Hepatocyte (in vitro differentiated cells): ENCODE measurements around the gene FSD1. TPM values are rescaled to one million over a fixed set of nuclear protein-coding genes. Genes with fewer than 3 reads are reported as not detected.
A peak's percentile ranks its signal among the peaks of the same experiment; 100 is the strongest.

Source experiments
- DNase-seq: peaks from one replicate; pipeline ENCODE4 v3.0.0-alpha.2; 2016; ENCODE audit warnings: low spot score
- H2AFZ ChIP-seq: fragments of 200-600 bp; sonication (generic); 2 replicates; pipeline ENCODE4 v1.6.0; 2016; ENCODE audit warnings: antibody characterized with exemption, mild to moderate bottlenecking
- H3K27ac ChIP-seq: fragments of 200-600 bp; sonication (generic); 2 replicates; pipeline ENCODE4 v1.5.1; 2016; ENCODE audit warnings: mild to moderate bottlenecking
- H3K27me3 ChIP-seq: fragments of 200-600 bp; sonication (generic); 2 replicates; pipeline ENCODE4 v1.6.1; 2016
- H3K36me3 ChIP-seq: fragments of 200-600 bp; sonication (generic); replicated peaks from 2 replicates; pipeline ENCODE4 v1.5.1; 2016; ENCODE audit warnings: low read depth; ENCODE audit not compliant: insufficient read depth
- H3K4me1 ChIP-seq: fragments of 200-600 bp; sonication (generic); 2 replicates; pipeline ENCODE4 v1.5.1; 2016; ENCODE audit warnings: mild to moderate bottlenecking, moderate library complexity; ENCODE audit not compliant: insufficient read depth
- H3K4me2 ChIP-seq: fragments of 200-600 bp; sonication (generic); 2 replicates; pipeline ENCODE4 v1.6.0; 2016
- H3K4me3 ChIP-seq: fragments of 200-600 bp; sonication (generic); 2 replicates; pipeline ENCODE4 v1.5.1; 2016; ENCODE audit warnings: mild to moderate bottlenecking
- H3K79me2 ChIP-seq: fragments of 200-600 bp; sonication (generic); 2 replicates; pipeline ENCODE4 v1.6.0; 2017; ENCODE audit warnings: mild to moderate bottlenecking
- H3K9me2 ChIP-seq: fragments of 200-600 bp; sonication (generic); replicated peaks from 2 replicates; pipeline ENCODE4 v1.6.0; 2017; ENCODE audit warnings: mild to moderate bottlenecking; ENCODE audit not compliant: insufficient read depth
- H3K9me3 ChIP-seq: fragments of 200-600 bp; sonication (generic); 2 replicates; pipeline ENCODE4 v1.5.1; 2016; ENCODE audit warnings: low read depth, mild to moderate bottlenecking
- H4K20me1 ChIP-seq: fragments of 200-600 bp; sonication (generic); 2 replicates; pipeline ENCODE4 v1.6.0; 2016; ENCODE audit warnings: mild to moderate bottlenecking; ENCODE audit not compliant: insufficient read depth, poor library complexity, severe bottlenecking
- EZH2 ChIP-seq: fragments of 200-600 bp; sonication (generic); IDR thresholded peaks from 2 replicates; pipeline ENCODE4 v1.6.1; 2016; ENCODE audit warnings: antibody characterized with exemption, mild to moderate bottlenecking, borderline replicate concordance
- EZH2phosphoT487 ChIP-seq: fragments of 200-600 bp; sonication (generic); IDR thresholded peaks from one replicate; pipeline ENCODE4 v1.6.1; 2018; ENCODE audit warnings: antibody characterized with exemption, mild to moderate bottlenecking, low read depth, moderate library complexity; ENCODE audit not compliant: unreplicated experiment, severe bottlenecking
- WGBS: methylation state at CpG from one replicate; pipeline ENCODE4 v1.1.6; 2016; ENCODE audit warnings: low lambda C conversion rate; ENCODE audit errors: missing lambda C conversion rate; 5-methylcytosine and 5-hydroxymethylcytosine counted together
- polyA plus RNA-seq: library from polyadenylated mRNA; unstranded; fragments of >200 nt; fragmentation: Nextera tagmentation; extraction: Ambion mirVana; gene quantifications from 2 replicates; pipeline ENCODE4 v1.2.1, GENCODE V29; 2016
- total RNA-seq: library from RNA; depleted of rRNA; stranded (reverse); fragments of >200 nt; gene quantifications from 2 replicates; pipeline ENCODE4 v1.2.3, GENCODE V29; 2014
- TF ChIP-seq, protein P1 (sequence below): fragments of 200-600 bp; sonication (generic); IDR thresholded peaks from 2 replicates; pipeline ENCODE4 v1.5.1; 2016; ENCODE audit warnings: antibody characterized with exemption, mild to moderate bottlenecking; ENCODE audit not compliant: poor library complexity

Gene FSD1
- total and polyA plus RNA-seq, 2 experiments from 2014 or later: 2.8 to 6.3 TPM

- WGBS: 19% methylated on average over 31 of the region's 101 CpGs
- Histone ChIP-seq H3K4me1 (peaks cover 24% of the 10 kb centered on the region), H3K9me2 (no peaks in the 10 kb centered on the region), H3K79me2 (peaks cover 7% of the 10 kb centered on the region), H3K4me3 (peak within 1 kb of the TSS; percentile 43), H3K27ac (peak within 1 kb of the TSS; percentile 93), H2AFZ (peak within 1 kb of the TSS; percentile 71), H3K27me3 (no peaks in the 10 kb centered on the region), H3K9me3 (no peaks in the 10 kb centered on the region), H4K20me1 (no peaks in the 10 kb centered on the region), H3K4me2 (peak within 1 kb of the TSS; percentile 83), H3K36me3 (no peaks in the 10 kb centered on the region)
- TF ChIP-seq EZH2phosphoT487: no peak
- TF ChIP-seq, protein P1, sequence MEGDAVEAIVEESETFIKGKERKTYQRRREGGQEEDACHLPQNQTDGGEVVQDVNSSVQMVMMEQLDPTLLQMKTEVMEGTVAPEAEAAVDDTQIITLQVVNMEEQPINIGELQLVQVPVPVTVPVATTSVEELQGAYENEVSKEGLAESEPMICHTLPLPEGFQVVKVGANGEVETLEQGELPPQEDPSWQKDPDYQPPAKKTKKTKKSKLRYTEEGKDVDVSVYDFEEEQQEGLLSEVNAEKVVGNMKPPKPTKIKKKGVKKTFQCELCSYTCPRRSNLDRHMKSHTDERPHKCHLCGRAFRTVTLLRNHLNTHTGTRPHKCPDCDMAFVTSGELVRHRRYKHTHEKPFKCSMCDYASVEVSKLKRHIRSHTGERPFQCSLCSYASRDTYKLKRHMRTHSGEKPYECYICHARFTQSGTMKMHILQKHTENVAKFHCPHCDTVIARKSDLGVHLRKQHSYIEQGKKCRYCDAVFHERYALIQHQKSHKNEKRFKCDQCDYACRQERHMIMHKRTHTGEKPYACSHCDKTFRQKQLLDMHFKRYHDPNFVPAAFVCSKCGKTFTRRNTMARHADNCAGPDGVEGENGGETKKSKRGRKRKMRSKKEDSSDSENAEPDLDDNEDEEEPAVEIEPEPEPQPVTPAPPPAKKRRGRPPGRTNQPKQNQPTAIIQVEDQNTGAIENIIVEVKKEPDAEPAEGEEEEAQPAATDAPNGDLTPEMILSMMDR: peak; percentile 6
- DNase-seq: peak; percentile 96
Observed at GRCh38 chr19:4343370-4344307, 39.2 kb downstream of the FSD1 start, which contains the start of gene MPND. MPND (plus strand) TSS chr19:4343562; CDS start chr19:4343594, 32 bp downstream.

DNA sequence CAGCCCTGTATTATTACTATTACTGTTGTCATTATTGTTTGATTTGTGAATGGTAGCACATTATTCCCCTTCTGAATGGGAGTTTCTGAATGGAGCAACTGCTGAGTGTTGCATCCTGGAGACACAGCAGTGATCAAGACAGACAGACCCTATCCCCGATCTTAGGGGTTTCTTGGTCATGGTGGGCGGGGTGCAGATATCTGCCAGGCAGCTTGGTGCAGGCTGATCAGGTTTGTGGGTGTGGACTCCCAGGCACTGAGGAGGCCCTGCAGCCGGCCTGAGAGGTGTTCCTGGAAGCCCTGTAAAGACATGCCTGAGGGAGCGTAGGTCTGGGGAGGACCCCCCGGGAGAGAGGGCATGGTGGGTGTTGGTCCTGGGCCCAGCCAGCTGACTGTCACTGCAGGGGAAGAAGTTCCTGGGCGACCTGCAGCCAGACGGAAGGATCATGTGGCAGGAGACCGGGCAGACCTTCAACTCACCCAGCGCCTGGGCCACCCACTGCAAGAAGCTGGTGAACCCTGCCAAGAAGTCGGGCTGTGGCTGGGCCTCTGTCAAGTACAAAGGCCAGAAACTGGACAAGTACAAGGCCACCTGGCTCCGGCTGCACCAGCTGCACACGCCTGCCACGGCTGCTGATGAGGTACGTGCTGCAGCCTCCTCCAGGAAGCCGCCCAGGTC is 41.1 kb downstream of the FSD1 start:
- Histone ChIP-seq H3K27ac (no peak overlapping the region), H3K79me2 (peaks cover 7% of the 10 kb centered on the region), H3K4me1 (peaks cover 20% of the 10 kb centered on the region), H3K27me3 (no peaks in the 10 kb centered on the region), H3K4me3 (no peak overlapping the region), H3K9me3 (no peaks in the 10 kb centered on the region), H3K36me3 (no peaks in the 10 kb centered on the region), H3K9me2 (no peaks in the 10 kb centered on the region), H3K4me2 (no peak overlapping the region), H4K20me1 (no peaks in the 10 kb centered on the region), H2AFZ (no peak overlapping the region)
- peak; percentile 19 for DNase-seq
- TF ChIP-seq, protein P1: no peak
- TF ChIP-seq EZH2 (no peak), EZH2phosphoT487 (no peak)
- 89% methylated on average over 15 of the region's 15 CpGs for WGBS

DNA sequence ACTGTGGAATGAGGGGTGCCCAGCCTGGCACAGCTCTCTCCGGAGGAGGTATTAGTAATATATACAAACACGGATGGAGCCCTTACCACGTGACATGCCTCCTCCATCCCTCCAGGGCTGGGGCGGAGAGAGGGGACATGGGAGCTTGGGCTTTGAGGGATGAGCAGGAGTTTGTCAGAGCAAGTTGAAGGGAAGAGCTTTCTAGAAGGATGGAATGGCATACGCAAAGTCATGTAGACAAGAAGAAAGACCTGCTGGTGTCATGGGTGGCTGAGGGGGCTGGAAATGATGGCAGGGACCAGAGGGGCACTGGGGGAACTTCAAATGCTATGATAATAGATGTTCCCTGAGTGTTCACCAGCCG is 41.6 kb downstream of the FSD1 start:
- WGBS: 88% methylated on average over 6 of the region's 6 CpGs
- no peak overlapping the region for H3K4me2 ChIP-seq
- no peak overlapping the region for H3K27ac ChIP-seq
- peaks cover 15% of the 10 kb centered on the region for H3K4me1 ChIP-seq
- no peaks in the 10 kb centered on the region for H3K27me3 ChIP-seq
- TF ChIP-seq EZH2: no peak
- no peak for TF ChIP-seq EZH2phosphoT487
- TF ChIP-seq, protein P1: no peak
- H4K20me1 ChIP-seq: no peaks in the 10 kb centered on the region
- no peaks in the 10 kb centered on the region for H3K36me3 ChIP-seq
- DNase-seq: no peak
- peaks cover 7% of the 10 kb centered on the region for H3K79me2 ChIP-seq
- H3K4me3 ChIP-seq: no peak overlapping the region
- no peaks in the 10 kb centered on the region for H3K9me2 ChIP-seq
- no peaks in the 10 kb centered on the region for H3K9me3 ChIP-seq
- H2AFZ ChIP-seq: no peak overlapping the region
